KMS-11 (cell line): Measurements from ENCODE around the gene EIF3A.

ENCODE experiments used
- H2AFZ ChIP-seq: fragments of 200-600 bp; sonication (generic); 2 replicates; pipeline ENCODE4 v1.6.1; 2016; ENCODE audit warnings: antibody characterized with exemption, mixed run types, low read depth
- H3K27ac ChIP-seq: fragments of 200-600 bp; sonication (generic); 2 replicates; pipeline ENCODE4 v1.6.1; 2016; ENCODE audit warnings: mild to moderate bottlenecking, mixed run types
- H3K27me3 ChIP-seq: fragments of 200-600 bp; sonication (generic); 2 replicates; pipeline ENCODE4 v1.6.1; 2017; ENCODE audit warnings: mild to moderate bottlenecking, low read depth, mixed run types, moderate library complexity; ENCODE audit not compliant: insufficient read depth
- H3K36me3 ChIP-seq: fragments of 200-600 bp; sonication (generic); 2 replicates; pipeline ENCODE4 v1.6.1; 2017; ENCODE audit warnings: mild to moderate bottlenecking, mixed run types; ENCODE audit not compliant: insufficient read depth
- H3K4me1 ChIP-seq: fragments of 200-600 bp; sonication (generic); 2 replicates; pipeline ENCODE4 v1.6.1; 2016; ENCODE audit warnings: mild to moderate bottlenecking, low read depth, mixed run types; ENCODE audit not compliant: poor library complexity, severe bottlenecking
- H3K4me2 ChIP-seq: fragments of 200-600 bp; sonication (generic); 2 replicates; pipeline ENCODE4 v1.7.0; 2016; ENCODE audit warnings: mild to moderate bottlenecking, mixed run types
- H3K4me3 ChIP-seq: fragments of 200-600 bp; sonication (generic); IDR thresholded peaks from 2 replicates; pipeline ENCODE4 v1.6.1; 2017; ENCODE audit warnings: low read depth, low read length, mixed read lengths; ENCODE audit not compliant: insufficient read depth
- H3K79me2 ChIP-seq: fragments of 200-600 bp; sonication (generic); 2 replicates; pipeline ENCODE4 v1.6.1; 2016; ENCODE audit warnings: low read depth, mixed run types; ENCODE audit not compliant: insufficient read depth
- H3K9ac ChIP-seq: fragments of 200-600 bp; sonication (generic); 2 replicates; pipeline ENCODE4 v1.6.1; 2016; ENCODE audit warnings: mild to moderate bottlenecking, mixed run types
- H4K20me1 ChIP-seq: fragments of 200-600 bp; sonication (generic); 2 replicates; pipeline ENCODE4 v1.6.1; 2016; ENCODE audit warnings: mild to moderate bottlenecking, mixed run types; ENCODE audit not compliant: insufficient read depth
- CTCF ChIP-seq: fragments of 200-600 bp; sonication (generic); conservative IDR thresholded peaks from 2 replicates; pipeline ENCODE4 v1.6.1; 2017; ENCODE audit warnings: low read depth, mild to moderate bottlenecking, antibody characterized with exemption, low read length, moderate library complexity, mixed read lengths

EIF3A gene

GRCh38 chr10:119120875-119121274 is 40.3 kb upstream of the EIF3A start:
- no peak for TF ChIP-seq CTCF
- Histone ChIP-seq H3K4me1 (peaks cover 74% of the 10 kb centered on the region), H3K27ac (peak overlapping the region; percentile 100), H3K79me2 (peaks cover 4% of the 10 kb centered on the region; the same call in 1 of the 2 replicates), H3K27me3 (no peaks in the 10 kb centered on the region), H3K4me3 (no peak overlapping the region), H3K4me2 (peak overlapping the region; percentile 98), H3K9ac (peak overlapping the region; percentile 89), H4K20me1 (no peaks in the 10 kb centered on the region), H2AFZ (no peak overlapping the region), H3K36me3 (peaks cover 2% of the 10 kb centered on the region; the same call in 1 of the 2 replicates)

GRCh38 chr10:119120413-119120867 is 39.8 kb upstream of the EIF3A start:
- Histone ChIP-seq H3K4me3 (no peak overlapping the region), H2AFZ (no peak overlapping the region), H4K20me1 (no peaks in the 10 kb centered on the region), H3K4me2 (peak overlapping the region; percentile 98), H3K9ac (peak overlapping the region; percentile 89), H3K79me2 (peaks cover 4% of the 10 kb centered on the region; the same call in 1 of the 2 replicates), H3K27ac (peak overlapping the region; percentile 100), H3K36me3 (no peaks in the 10 kb centered on the region), H3K27me3 (no peaks in the 10 kb centered on the region), H3K4me1 (peaks cover 76% of the 10 kb centered on the region)
- no peak for TF ChIP-seq CTCF

- Histone ChIP-seq H3K4me1 (peaks cover 84% of the 10 kb centered on the region), H3K4me3 (no peak overlapping the region), H3K4me2 (peak overlapping the region; percentile 98), H3K36me3 (no peaks in the 10 kb centered on the region), H3K79me2 (peaks cover 4% of the 10 kb centered on the region; the same call in 1 of the 2 replicates), H3K27ac (peak overlapping the region; percentile 100), H2AFZ (no peak overlapping the region), H3K27me3 (no peaks in the 10 kb centered on the region), H4K20me1 (no peaks in the 10 kb centered on the region), H3K9ac (peak overlapping the region; percentile 89)
- no peak for TF ChIP-seq CTCF
These were observed 38.8 kb upstream of the EIF3A start for GRCh38 chr10:119119400-119119799.

- peak overlapping the region; percentile 98; the same call in 1 of the 2 replicates for H3K4me2 ChIP-seq
- no peaks in the 10 kb centered on the region for H3K36me3 ChIP-seq
- H3K79me2 ChIP-seq: peaks cover 4% of the 10 kb centered on the region; the same call in 1 of the 2 replicates
- H3K4me3 ChIP-seq: no peak overlapping the region
- H3K9ac ChIP-seq: no peak overlapping the region; the same call in 1 of the 2 replicates
- peaks cover 94% of the 10 kb centered on the region for H3K4me1 ChIP-seq
- no peak for TF ChIP-seq CTCF
- peak overlapping the region; percentile 100 for H3K27ac ChIP-seq
- H2AFZ ChIP-seq: no peak overlapping the region
- no peaks in the 10 kb centered on the region for H4K20me1 ChIP-seq
- no peaks in the 10 kb centered on the region for H3K27me3 ChIP-seq
These were observed 37.6 kb upstream of the EIF3A start for GRCh38 chr10:119118231-119118630.
